CD4-positive, alpha-beta T cell (primary cell): ENCODE results near the gene PPP1R9A. TPM values are rescaled to one million over a fixed set of nuclear protein-coding genes. Genes with fewer than 3 reads are reported as not detected.

Experiments used
- ATAC-seq: fragments of 200-7000 bp; cut with Tn5 transposase; one replicate; pipeline ENCODE4 v1.10.0; 2022; ENCODE audit warnings: mild to moderate bottlenecking; ENCODE audit not compliant: poor library complexity
- CTCF ChIA-PET: fragments of 350-600 bp; sonication (Branson Sonifier 250); formaldehyde crosslinking; loops from one replicate; lab custom pipeline; 2021; ENCODE audit warnings: antibody characterized with exemption, inconsistent platforms; lab: Charles Lee
- POLR2A ChIA-PET: fragments of 350-600 bp; sonication (Branson Sonifier 250); formaldehyde crosslinking; loops from one replicate; lab custom pipeline; 2021; ENCODE audit warnings: antibody characterized with exemption, inconsistent platforms; lab: Charles Lee
- DNase-seq, 14 experiments: peaks; one replicate each; pipeline ENCODE4 v3.0.0-alpha.2; 2013 to 2020; ENCODE audit warnings: mixed read lengths in 2 of 14
- H3K27ac ChIP-seq, 2 donors: one replicate each; pipeline versions ENCODE4 v1.5.1 to v1.7.0; 2013; ENCODE audit warnings: low read length in 2 of 2, low read depth in 1 of 2, mild to moderate bottlenecking in 1 of 2
- H3K27me3 ChIP-seq, 2 experiments: 1 replicate in 1 of 2; 2 replicates in 1 of 2; pipeline versions ENCODE4 v1.6.1 to v1.7.0; 2013; ENCODE audit warnings: low read length in 2 of 2, control low read depth in 1 of 2, mild to moderate bottlenecking in 1 of 2, moderate library complexity in 1 of 2; ENCODE audit not compliant: insufficient read depth in 2 of 2, control insufficient read depth in 1 of 2
- H3K36me3 ChIP-seq: one replicate; pipeline ENCODE4 v1.6.1; 2013; ENCODE audit warnings: low read length, control low read depth; ENCODE audit not compliant: insufficient read depth
- H3K4me1 ChIP-seq: one replicate; pipeline ENCODE4 v1.6.1; 2013; ENCODE audit warnings: low read length, control low read depth; ENCODE audit not compliant: insufficient read depth
- H3K4me3 ChIP-seq: one replicate; pipeline ENCODE4 v1.5.1; 2013; ENCODE audit warnings: mild to moderate bottlenecking, low read length, moderate library complexity
- H3K9me3 ChIP-seq, 2 experiments: 1 replicate in 1 of 2; 2 replicates in 1 of 2; pipeline versions ENCODE4 v1.6.1 to v1.7.0; 2013; ENCODE audit warnings: low read length in 2 of 2, mild to moderate bottlenecking in 2 of 2, control low read depth in 1 of 2, moderate library complexity in 1 of 2; ENCODE audit not compliant: control insufficient read depth in 1 of 2, insufficient read depth in 1 of 2
- H3K27ac Mint-ChIP-seq: one replicate; pipeline ENCODE4 v1.8.0; 2020; ENCODE audit warnings: mixed read lengths
- H3K27me3 Mint-ChIP-seq: one replicate; pipeline ENCODE4 v1.8.0; 2021; ENCODE audit warnings: mixed read lengths
- H3K36me3 Mint-ChIP-seq: one replicate; pipeline ENCODE4 v1.8.0; 2021; ENCODE audit warnings: low read depth, mixed read lengths
- H3K4me1 Mint-ChIP-seq: one replicate; pipeline ENCODE4 v1.8.0; 2021; ENCODE audit warnings: low read depth, mixed read lengths
- H3K4me3 Mint-ChIP-seq: one replicate; pipeline ENCODE4 v1.8.0; 2020; ENCODE audit warnings: mild to moderate bottlenecking, mixed read lengths
- H3K9me3 Mint-ChIP-seq: one replicate; pipeline ENCODE4 v1.8.0; 2020; ENCODE audit warnings: mixed read lengths
- CTCF ChIP-seq: fragments of 200-600 bp; IDR thresholded peaks from one replicate; pipeline ENCODE4 v1.8.0; 2022; ENCODE audit warnings: antibody characterized with exemption, mild to moderate bottlenecking
- intact Hi-C, 2 experiments: fragments of 100-400 bp; cut with DNase I in 1 of 2; cut with micrococcal nuclease in 1 of 2; formaldehyde crosslinking; loops; one replicate each; pipeline versions ENCODE4 v1.15.1 to v1.9.0; 2023 to 2025; cut with DNase I, micrococcal nuclease
- total RNA-seq, 174 experiments: library from RNA in 2 of 174; stranded (reverse) in 2 of 174; gene quantifications; one replicate each; pipeline ENCODE4 v1.2.3 and lab custom pipeline; 2021 to 2026

The PPP1R9A gene
- total RNA-seq, 2 experiments from 2014 or later, result not detected

- ChIA-PET POLR2A (no interaction called here), CTCF (no interaction called here)
- DNase-seq, result no peak
- peaks cover 13 to 32% of the 10 kb centered on the region in 2 experiments for H3K27me3 ChIP-seq
- no peak for ATAC-seq
- Mint-ChIP-seq H3K36me3 (no peaks in the 10 kb centered on the region), H3K9me3 (no peaks in the 10 kb centered on the region), H3K4me3 (no peak overlapping the region), H3K27ac (no peak overlapping the region), H3K27me3 (peaks cover 54% of the 10 kb centered on the region), H3K4me1 (peaks cover 5% of the 10 kb centered on the region)
- no peak overlapping the region for H3K27ac ChIP-seq
- no peak overlapping the region for H3K4me3 ChIP-seq
- TF ChIP-seq CTCF, result no peak
- H3K36me3 ChIP-seq, result no peaks in the 10 kb centered on the region
- H3K9me3 ChIP-seq, result peaks cover 0 to 5% of the 10 kb centered on the region in 2 experiments
- intact Hi-C loops, result no loop called here
- no peaks in the 10 kb centered on the region for H3K4me1 ChIP-seq
Observed at GRCh38 chr7:94912085-94912484, 4.7 kb downstream of the PPP1R9A start.

GRCh38 chr7:94913391-94913790, 6.0 kb downstream of the PPP1R9A start:
- no peaks in the 10 kb centered on the region for H3K9me3 ChIP-seq
- ChIA-PET CTCF (no interaction called here), POLR2A (no interaction called here)
- intact Hi-C loops, result no loop called here
- H3K36me3 ChIP-seq, result no peaks in the 10 kb centered on the region
- no peaks in the 10 kb centered on the region for H3K4me1 ChIP-seq
- Mint-ChIP-seq H3K27ac (no peak overlapping the region), H3K4me3 (no peak overlapping the region), H3K36me3 (no peaks in the 10 kb centered on the region), H3K4me1 (peaks cover 5% of the 10 kb centered on the region), H3K9me3 (no peaks in the 10 kb centered on the region), H3K27me3 (peaks cover 48% of the 10 kb centered on the region)
- no peak for TF ChIP-seq CTCF
- H3K4me3 ChIP-seq, result no peak overlapping the region
- ATAC-seq (no peak), DNase-seq (no peak)
- H3K27me3 ChIP-seq, result peaks cover 6 to 23% of the 10 kb centered on the region in 2 experiments
- no peak overlapping the region for H3K27ac ChIP-seq

GRCh38 chr7:94921911-94922310, 14.5 kb downstream of the PPP1R9A start:
- no peak for TF ChIP-seq CTCF
- Mint-ChIP-seq H3K9me3 (no peaks in the 10 kb centered on the region), H3K4me3 (no peak overlapping the region), H3K4me1 (no peaks in the 10 kb centered on the region), H3K27ac (no peak overlapping the region), H3K36me3 (no peaks in the 10 kb centered on the region), H3K27me3 (peaks cover 7% of the 10 kb centered on the region)
- DNase-seq, result no peak
- H3K36me3 ChIP-seq, result no peaks in the 10 kb centered on the region
- ChIA-PET CTCF (no interaction called here), POLR2A (no interaction called here)
- intact Hi-C loops, result no loop called here
- no peaks in the 10 kb centered on the region for H3K9me3 ChIP-seq
- H3K27ac ChIP-seq, result no peak overlapping the region
- no peaks in the 10 kb centered on the region for H3K4me1 ChIP-seq
- H3K27me3 ChIP-seq, result no peaks in the 10 kb centered on the region
- no peak overlapping the region for H3K4me3 ChIP-seq
- no peak for ATAC-seq
